Activated CD4-positive, CD25-positive, alpha-beta regulatory T cell treated with anti-CD3 and anti-CD28 coated beads, Interleukin-2, amount 50 U/mL, for 16 hours (primary cell): Measurements from ENCODE around the gene TAOK3.

Experiments
- DNase-seq: peaks from one replicate; pipeline ENCODE4 v3.0.0-alpha.2; 2020; ENCODE audit warnings: low read depth, low spot score

Gene TAOK3

GRCh38 chr12:118212606-118213005 is 160.1 kb downstream of the TAOK3 start:
- no peak for DNase-seq

- DNase-seq, result no peak
These were observed 166.6 kb downstream of the TAOK3 start for GRCh38 chr12:118206107-118206412.

GRCh38 chr12:118193958-118194357 is 178.7 kb downstream of the TAOK3 start:
- DNase-seq, result no peak

DNA sequence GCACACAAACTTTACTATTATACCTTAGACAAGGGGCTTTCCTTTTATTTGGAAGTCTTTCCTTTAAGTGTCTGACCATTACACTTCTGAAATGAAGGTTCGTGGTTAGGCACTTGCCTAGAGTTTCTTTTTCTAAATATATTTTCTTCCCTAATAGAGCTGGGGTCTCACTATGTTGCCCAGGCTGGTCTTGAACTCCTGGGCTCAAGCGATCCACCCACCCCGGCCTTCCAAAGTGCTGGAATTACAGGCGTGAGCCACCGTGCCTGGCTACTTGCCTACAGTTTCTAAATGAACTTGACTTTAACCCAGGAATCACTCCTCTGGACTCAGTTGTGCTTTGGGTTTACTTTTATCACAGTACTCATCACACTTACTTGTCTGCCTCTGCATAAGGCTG is 179.2 kb downstream of the TAOK3 start:
- no peak for DNase-seq

GRCh38 chr12:118190266-118190665 is 182.4 kb downstream of the TAOK3 start:
- no peak for DNase-seq

- DNase-seq, result no peak
These were observed 182.9 kb downstream of the TAOK3 start for GRCh38 chr12:118189741-118190191.

DNA sequence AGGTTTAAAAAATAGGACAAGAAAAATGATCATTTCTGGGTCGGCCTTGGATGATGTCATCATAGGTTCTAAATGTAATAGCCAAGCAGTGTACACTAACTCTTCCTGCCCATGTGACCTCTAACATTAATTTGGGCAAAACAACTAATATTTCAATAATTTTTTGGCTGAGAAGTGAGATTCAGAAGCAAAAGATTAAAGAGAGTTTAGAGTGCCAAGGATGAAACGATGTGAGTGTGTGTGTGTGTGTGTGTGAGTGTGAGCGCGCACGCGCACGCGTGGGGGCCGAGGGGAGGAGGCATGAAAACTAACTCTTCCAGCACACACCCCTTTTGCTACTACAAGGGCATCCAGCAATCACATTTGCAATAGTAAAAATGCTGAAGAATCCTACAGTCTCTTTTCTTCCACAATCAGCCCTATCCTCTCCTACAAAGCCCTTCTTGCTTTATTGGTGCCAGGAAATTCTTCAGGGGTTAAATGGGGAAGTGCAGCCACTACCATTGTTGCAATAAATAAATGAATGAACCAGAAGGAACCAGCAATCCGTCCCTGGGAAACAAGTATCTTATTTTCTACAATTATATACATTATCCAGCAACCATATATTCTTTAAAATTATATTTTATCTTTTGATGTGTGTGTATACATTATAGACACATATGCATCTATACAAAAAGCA is 183.9 kb downstream of the TAOK3 start:
- DNase-seq, result no peak

DNA sequence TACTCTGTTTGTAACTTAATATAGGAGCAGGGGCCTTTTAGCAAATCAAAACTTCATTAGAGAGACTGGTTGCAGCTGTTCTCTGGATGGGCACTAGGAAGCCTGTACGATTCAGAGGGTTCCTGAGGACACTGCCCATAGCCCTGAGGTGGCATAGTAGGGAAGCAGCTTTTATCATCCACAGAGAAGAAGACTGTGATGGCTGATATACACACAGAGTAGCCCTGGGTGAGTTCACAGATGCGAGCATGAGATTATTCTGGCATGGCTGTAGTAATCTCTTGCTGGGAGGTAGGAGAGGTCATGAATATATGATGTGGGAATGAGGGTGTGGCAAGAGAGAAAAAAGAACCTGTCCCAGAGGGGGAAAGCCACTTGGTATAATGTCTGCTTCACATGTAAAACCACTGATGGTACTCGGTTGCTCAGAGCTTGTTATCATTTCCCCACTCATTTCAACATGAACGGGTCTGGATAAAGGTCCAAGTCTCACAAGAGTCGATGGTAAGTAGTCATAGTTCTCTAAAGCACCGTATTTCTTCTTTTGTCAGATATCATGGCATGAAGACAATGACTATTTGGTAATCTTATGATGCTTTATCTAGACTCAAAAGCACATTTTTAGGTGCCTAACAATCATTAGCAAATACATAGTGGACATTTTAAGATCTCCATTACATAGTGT is 184.8 kb downstream of the TAOK3 start:
- DNase-seq, result no peak

DNA sequence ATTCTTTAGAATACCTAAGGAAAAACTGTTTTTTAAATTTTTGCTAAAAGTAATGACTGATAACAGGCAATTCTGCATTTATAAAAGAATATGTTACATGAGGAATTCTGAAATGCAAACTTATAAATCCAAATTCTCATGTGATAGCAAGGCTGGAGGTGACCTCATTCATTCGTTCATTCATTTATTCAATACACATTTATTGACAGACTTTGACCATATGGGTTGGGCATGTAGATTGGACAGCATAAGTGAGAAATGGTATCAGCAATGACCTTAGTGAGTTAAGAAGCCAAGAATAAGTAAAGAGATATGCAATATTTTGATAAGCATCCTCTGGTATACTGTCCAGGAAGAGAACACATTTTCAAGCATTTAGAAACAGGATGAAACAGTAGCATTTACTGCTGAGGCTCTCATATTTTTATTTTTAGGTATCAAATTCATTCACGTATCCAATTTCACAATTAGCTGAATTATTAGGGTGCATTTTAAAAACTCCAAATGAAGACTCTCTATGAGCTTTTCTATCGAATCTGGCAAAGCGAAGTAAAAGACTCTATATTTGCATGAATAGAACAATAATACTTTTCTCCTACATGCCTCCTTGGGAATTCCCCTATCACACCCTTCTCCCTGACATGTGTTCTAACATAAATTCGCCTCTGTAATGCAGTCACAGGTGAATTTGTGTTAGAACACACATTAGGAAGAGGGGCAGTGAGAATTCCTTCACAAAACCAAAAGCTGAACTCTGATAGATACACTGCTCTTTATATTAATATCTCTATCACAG is 186.9 kb downstream of the TAOK3 start:
- DNase-seq, result no peak

- no peak for DNase-seq
These were observed 189.0 kb downstream of the TAOK3 start for GRCh38 chr12:118183711-118184110.

GRCh38 chr12:118183155-118183554 is 189.6 kb downstream of the TAOK3 start:
- DNase-seq, result no peak

DNA sequence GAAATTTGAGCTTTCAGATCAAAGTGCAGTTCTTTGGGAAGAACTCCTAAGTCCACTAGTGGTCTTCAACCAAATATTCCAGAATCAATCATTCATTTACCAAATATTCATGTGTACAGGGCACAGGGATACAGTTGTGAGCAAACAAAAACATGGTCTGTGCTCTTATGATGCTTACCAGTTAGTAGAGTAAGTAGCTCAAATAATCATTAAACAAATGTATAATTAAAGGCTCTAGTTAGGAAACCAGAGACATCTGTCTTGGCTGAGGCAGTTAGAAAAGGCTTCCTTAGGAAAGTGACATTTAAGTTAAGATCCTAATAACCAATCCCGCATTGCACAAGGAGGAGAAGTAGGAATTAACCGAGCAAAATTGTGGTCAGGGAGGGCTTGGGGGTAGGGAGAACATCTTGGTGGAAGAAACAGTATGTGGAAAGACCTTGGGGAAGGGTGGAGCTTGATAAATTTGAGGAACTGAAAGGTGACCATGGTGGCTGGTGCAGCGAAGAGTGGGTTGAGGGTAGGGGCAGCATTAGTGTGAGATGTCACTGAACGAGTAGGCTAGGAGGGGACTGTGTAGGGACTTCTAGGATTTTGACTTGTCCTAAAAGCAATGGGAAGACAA is 196.8 kb downstream of the TAOK3 start:
- DNase-seq, result no peak

DNA sequence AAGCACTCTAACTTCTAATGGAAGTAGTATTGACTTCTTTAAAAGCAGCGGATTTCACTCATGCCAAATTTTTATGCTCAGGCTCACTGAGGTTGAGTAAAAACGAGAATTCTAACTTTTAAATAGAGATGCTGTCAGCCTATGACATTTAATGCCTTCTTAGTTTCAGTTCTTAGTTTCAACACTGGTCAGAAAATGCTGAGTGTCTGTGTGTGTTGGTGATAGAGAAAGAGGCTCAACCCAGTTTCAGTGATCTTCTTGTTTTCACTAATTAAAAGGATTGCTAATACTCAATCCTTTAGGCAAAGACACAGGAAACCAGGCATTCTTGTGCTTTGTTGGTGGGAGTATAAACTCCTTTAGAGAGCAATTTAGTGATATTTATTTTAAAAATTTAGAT is 205.8 kb downstream of the TAOK3 start:
- DNase-seq, result no peak

GRCh38 chr12:118164798-118165486 is 207.8 kb downstream of the TAOK3 start:
- DNase-seq, result no peak

GRCh38 chr12:118160536-118160935 is 212.2 kb downstream of the TAOK3 start:
- no peak for DNase-seq

DNA sequence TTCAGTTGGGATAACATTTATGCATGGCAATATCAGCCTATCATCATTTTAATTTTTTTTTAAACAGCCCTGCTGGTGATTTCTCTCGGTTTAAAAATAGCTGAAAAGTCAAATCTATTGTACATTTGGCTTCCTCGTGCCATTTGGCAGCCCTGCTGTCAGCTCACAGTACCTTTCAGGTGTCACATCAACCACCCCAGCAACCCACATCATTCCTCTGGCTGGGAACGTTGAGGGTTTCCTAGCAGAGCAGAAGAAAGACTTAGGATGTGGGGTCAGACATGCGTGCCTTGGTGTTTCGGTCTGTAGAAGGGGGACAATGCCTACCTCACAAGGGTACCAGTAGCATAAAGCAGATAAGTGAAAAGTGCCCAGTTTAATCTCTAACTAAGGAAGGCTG is 221.0 kb downstream of the TAOK3 start:
- DNase-seq, result no peak

DNA sequence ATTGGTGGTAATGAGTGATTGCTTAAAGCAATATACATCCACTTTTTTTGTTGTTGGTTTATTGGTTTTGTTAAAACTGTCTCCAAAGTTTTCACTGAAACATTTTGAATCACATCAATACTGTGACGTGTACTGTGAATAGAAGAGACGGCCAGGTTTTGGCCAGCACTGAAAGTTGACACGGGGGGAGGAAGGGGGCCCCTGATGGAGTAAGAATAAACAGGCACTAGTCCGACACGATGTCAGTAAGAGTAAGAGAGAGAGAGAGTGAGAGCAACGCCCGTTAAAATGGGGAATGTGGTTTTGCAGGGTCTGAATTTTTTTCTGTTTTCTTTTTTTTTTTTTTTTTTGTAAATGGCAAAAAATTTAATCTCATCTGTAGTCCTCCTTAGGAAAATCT is 222.1 kb downstream of the TAOK3 start:
- DNase-seq, result no peak

DNA sequence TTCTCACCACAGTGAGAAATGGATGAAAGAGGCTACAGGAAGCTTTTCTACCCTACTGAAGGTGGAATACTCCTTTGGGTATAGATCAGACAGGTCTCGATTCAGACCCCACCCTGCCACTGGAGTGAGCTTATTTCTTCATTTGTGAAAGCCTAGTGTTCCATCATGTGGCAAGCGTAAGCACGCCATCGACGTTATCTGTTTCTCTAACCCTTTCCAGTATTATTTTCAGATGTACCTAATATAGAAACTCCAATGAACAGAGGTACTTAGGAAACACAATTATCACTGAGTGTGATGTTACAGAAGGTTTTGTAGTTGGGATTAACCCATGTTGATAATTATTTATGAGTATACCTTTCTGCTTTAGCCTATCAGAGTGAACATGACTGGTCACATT is 224.4 kb downstream of the TAOK3 start:
- DNase-seq, result no peak

- no peak for DNase-seq
These were observed 226.9 kb downstream of the TAOK3 start for GRCh38 chr12:118145798-118146156.

DNA sequence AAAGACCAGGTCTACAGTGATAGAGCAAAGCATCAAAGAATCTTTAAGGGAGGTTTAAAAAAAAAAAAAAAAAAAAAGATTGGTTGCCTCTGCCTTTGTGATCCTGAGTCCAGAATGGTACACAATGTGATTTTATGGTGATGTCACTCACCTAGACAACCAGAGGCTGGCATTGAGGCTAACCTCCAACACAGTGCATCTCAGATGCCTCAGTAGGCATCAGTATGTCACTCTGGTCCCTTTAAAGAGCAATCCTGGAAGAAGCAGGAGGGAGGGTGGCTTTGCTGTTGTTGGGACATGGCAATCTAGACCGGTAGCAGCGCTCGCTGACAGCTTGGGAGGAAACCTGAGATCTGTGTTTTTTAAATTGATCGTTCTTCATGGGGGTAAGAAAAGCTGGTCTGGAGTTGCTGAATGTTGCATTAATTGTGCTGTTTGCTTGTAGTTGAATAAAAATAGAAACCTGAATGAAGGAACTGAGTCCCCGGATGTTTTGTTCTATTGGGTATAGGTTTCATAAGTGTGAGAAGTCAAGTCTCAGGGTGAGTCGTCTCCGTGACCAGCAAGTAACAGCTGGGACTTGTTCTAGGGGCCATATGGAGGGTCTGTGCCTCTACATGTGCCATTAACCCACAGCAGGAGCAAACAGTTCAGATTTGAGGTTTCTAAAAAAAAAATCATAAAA is 227.5 kb downstream of the TAOK3 start:
- no peak for DNase-seq

- no peak for DNase-seq
These were observed 228.2 kb downstream of the TAOK3 start for GRCh38 chr12:118144499-118144898.
